Measurements from ENCODE around the gene FGD4.

- TF ChIP-seq CTCF (IDR thresholded peaks at IDR 0.05), result no peak
- no peak for TF ChIP-seq POLR2A (IDR thresholded peaks at IDR 0.05)
These were observed 109.3 kb downstream of the FGD4 start for GRCh38 chr12:32508626-32509025.

Data from prostate gland (tissue), 2 donors.